ENCODE measurements around the gene NR6A1. TPM values are rescaled to one million over a fixed set of nuclear protein-coding genes. Genes with fewer than 3 reads are reported as not detected.

NR6A1 gene
- total and polyA plus RNA-seq, 9 donors = 0.29 to 1.7 (median 1.00) TPM

GRCh38 chr9:124809741-124810500 lies 38.8 kb upstream of the NR6A1 start:
- Histone ChIP-seq H3K4me3 (no peak overlapping the region), H3K36me3 (no peaks in the 10 kb centered on the region), H3K9me3 (no peaks in the 10 kb centered on the region), H3K27me3 (no peaks in the 10 kb centered on the region), H3K4me1 (ENCODE audit: insufficient read depth) (no peaks in the 10 kb centered on the region), H3K27ac (no peak overlapping the region)
- intact Hi-C loops (cut with DNase I) = no loop called here
- 94 to 95% (median 95%) methylated on average over 60 of the region's 60 CpGs for WGBS, 3 donors
- no peak for DNase-seq
- TF ChIP-seq CTCF (IDR thresholded peaks at IDR 0.05) (no peak), POLR2A (IDR thresholded peaks at IDR 0.05) (no peak), EP300 (IDR thresholded peaks at IDR 0.05) (no peak)

- Histone ChIP-seq H3K27me3 (no peaks in the 10 kb centered on the region), H3K4me3 (no peak overlapping the region), H3K4me1 (ENCODE audit: insufficient read depth) (no peaks in the 10 kb centered on the region), H3K36me3 (no peaks in the 10 kb centered on the region), H3K27ac (no peak overlapping the region), H3K9me3 (no peaks in the 10 kb centered on the region)
- intact Hi-C loops (cut with DNase I) = no loop called here
- DNase-seq = no peak
- WGBS, 3 donors = 96 to 97% (median 97%) methylated on average over 6 of the region's 6 CpGs
- TF ChIP-seq POLR2A (IDR thresholded peaks at IDR 0.05) (no peak), CTCF (IDR thresholded peaks at IDR 0.05) (no peak)
These were observed 38.1 kb upstream of the NR6A1 start for GRCh38 chr9:124809211-124809610.

- intact Hi-C loops (cut with DNase I) = no loop called here
- Histone ChIP-seq H3K36me3 (no peaks in the 10 kb centered on the region), H3K4me1 (ENCODE audit: insufficient read depth) (no peaks in the 10 kb centered on the region), H3K27ac (no peak overlapping the region), H3K4me3 (no peak overlapping the region), H3K9me3 (no peaks in the 10 kb centered on the region), H3K27me3 (no peaks in the 10 kb centered on the region)
- TF ChIP-seq POLR2A (IDR thresholded peaks at IDR 0.05) (no peak), CTCF (IDR thresholded peaks at IDR 0.05) (no peak), EP300 (IDR thresholded peaks at IDR 0.05) (no peak)
- 87 to 90% (median 88%) methylated on average over 12 of the region's 12 CpGs for WGBS, 3 donors
- no peak for DNase-seq
These were observed 37.3 kb upstream of the NR6A1 start for GRCh38 chr9:124808246-124808956.

- no peak overlapping the region for H3K4me3 ChIP-seq
- no peaks in the 10 kb centered on the region for H3K27me3 ChIP-seq
- intact Hi-C loops (cut with DNase I) = no loop called here
- 35 to 41% (median 40%) methylated on average over 4 of the region's 4 CpGs for WGBS, 3 donors
- H3K36me3 ChIP-seq = no peaks in the 10 kb centered on the region
- H3K27ac ChIP-seq = no peak overlapping the region
- TF ChIP-seq CTCF (IDR thresholded peaks at IDR 0.05) (no peak), POLR2A (IDR thresholded peaks at IDR 0.05) (no peak), EP300 (IDR thresholded peaks at IDR 0.05) (no peak)
- H3K4me1 ChIP-seq (ENCODE audit: insufficient read depth) = peaks cover 4% of the 10 kb centered on the region
- no peak for DNase-seq
- H3K9me3 ChIP-seq = no peaks in the 10 kb centered on the region
These were observed 34.1 kb upstream of the NR6A1 start for GRCh38 chr9:124805186-124805585.

Data from ovary (tissue), 9 donors.